Hepatocyte (in vitro differentiated cells): Measurements from ENCODE around the gene CRIM1.

ENCODE experiments used
- EZH2 ChIP-seq: fragments of 200-600 bp; sonication (generic); IDR thresholded peaks from 2 replicates; pipeline ENCODE4 v1.6.1; 2016; ENCODE audit warnings: antibody characterized with exemption, mild to moderate bottlenecking, borderline replicate concordance
- TF ChIP-seq, protein P1 (sequence below): fragments of 200-600 bp; sonication (generic); IDR thresholded peaks from 2 replicates; pipeline ENCODE4 v1.5.1; 2016; ENCODE audit warnings: antibody characterized with exemption, mild to moderate bottlenecking; ENCODE audit not compliant: poor library complexity

DNA sequence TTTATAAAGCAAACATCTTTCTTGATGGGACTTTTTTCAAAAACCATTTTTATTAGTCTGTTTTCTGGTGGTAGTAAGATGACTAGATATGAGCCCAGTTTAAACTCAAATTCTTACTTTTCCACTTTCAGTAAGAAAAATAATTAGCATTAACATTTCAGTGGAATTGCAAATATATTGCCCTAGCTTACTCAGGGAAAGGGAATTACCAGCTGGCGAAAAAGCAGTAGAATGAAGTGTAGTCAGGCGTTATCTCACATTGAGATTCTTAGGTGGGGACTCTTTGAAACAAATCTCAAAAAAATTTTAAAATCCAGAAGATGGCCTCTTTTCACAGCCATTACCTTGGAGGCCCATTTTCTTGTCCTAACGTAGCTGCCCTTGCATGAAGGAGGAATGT, 65.8 kb downstream of the CRIM1 start:
- TF ChIP-seq, protein P1, sequence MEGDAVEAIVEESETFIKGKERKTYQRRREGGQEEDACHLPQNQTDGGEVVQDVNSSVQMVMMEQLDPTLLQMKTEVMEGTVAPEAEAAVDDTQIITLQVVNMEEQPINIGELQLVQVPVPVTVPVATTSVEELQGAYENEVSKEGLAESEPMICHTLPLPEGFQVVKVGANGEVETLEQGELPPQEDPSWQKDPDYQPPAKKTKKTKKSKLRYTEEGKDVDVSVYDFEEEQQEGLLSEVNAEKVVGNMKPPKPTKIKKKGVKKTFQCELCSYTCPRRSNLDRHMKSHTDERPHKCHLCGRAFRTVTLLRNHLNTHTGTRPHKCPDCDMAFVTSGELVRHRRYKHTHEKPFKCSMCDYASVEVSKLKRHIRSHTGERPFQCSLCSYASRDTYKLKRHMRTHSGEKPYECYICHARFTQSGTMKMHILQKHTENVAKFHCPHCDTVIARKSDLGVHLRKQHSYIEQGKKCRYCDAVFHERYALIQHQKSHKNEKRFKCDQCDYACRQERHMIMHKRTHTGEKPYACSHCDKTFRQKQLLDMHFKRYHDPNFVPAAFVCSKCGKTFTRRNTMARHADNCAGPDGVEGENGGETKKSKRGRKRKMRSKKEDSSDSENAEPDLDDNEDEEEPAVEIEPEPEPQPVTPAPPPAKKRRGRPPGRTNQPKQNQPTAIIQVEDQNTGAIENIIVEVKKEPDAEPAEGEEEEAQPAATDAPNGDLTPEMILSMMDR, result no peak
- no peak for TF ChIP-seq EZH2
